Neutrophil (primary cell): ENCODE measurements around the gene TMEM131.

Source experiments
- H3K27ac ChIP-seq: fragments of 200-600 bp; sonication (generic); 2 replicates; pipeline ENCODE4 v1.5.1; 2016; ENCODE audit warnings: mild to moderate bottlenecking, moderate library complexity
- H3K27me3 ChIP-seq: fragments of 200-600 bp; sonication (generic); 2 replicates; pipeline ENCODE4 v1.6.0; 2016; ENCODE audit warnings: mild to moderate bottlenecking
- H3K36me3 ChIP-seq: fragments of 200-600 bp; sonication (generic); 2 replicates; pipeline ENCODE4 v1.5.1; 2017
- H3K4me1 ChIP-seq, 2 experiments: fragments of 200-600 bp in 1 of 2; sonication (generic) in 1 of 2; 1 replicate in 1 of 2; 2 replicates in 1 of 2; pipeline versions ENCODE4 v1.5.1 to v1.6.1; 2013 to 2016; ENCODE audit warnings: low read depth in 1 of 2, low read length in 1 of 2, mild to moderate bottlenecking in 1 of 2, moderate library complexity in 1 of 2; ENCODE audit not compliant: control insufficient read depth in 1 of 2, insufficient read depth in 1 of 2
- H3K4me3 ChIP-seq, 2 experiments: fragments of 200-600 bp in 1 of 2; sonication (generic) in 1 of 2; 1 replicate in 1 of 2; 2 replicates in 1 of 2; pipeline ENCODE4 v1.5.1; 2013 to 2016; ENCODE audit warnings: low read depth in 1 of 2, low read length in 1 of 2, mild to moderate bottlenecking in 1 of 2, moderate library complexity in 1 of 2
- H3K9me3 ChIP-seq: fragments of 200-600 bp; sonication (generic); 2 replicates; pipeline ENCODE4 v1.5.1; 2016
- TF ChIP-seq, protein P1 (sequence below): fragments of 200-600 bp; sonication (generic); IDR thresholded peaks from 2 replicates; pipeline ENCODE4 v1.5.1; 2016; ENCODE audit warnings: antibody characterized with exemption

TMEM131 gene

DNA sequence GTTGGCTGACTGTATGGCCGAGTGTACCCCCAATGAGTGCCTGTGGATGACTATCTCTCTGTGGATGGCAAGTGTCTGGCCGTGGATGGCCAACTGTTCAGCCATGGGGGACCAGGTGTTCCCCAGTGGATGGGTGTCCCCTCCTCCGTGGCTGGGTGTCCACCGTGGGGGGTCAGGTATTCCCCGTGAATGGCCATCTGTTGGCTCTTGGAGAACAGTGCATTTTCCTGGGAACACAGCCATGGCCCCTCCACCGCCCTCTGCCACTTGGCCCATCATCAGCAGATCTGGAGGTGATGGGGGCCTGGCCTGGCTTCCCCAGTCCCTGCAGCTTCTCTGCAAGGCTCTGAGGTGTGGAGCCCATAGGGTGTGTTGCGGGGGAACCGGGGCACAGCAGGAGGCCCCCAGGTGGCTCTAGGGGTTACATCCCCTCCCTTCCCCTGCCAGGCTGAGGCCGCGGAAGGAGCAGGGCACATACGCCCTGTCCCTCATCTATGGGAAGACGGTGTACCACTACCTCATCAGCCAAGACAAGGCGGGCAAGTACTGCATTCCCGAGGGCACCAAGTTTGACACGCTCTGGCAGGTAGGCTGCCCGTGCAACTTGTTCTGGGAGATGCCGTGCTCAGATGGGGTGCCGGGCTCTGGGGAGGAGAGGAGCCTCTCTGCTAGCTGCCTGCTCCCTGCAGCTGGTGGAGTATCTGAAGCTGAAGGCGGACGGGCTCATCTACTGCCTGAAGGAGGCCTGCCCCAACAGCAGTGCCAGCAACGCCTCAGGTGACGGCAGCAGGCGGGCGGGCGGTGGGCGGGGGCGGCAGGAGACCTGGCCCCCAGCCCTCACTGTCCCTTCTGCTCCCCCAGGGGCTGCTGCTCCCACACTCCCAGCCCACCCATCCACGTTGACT, 263.1 kb downstream of the TMEM131 start:
- H3K27ac ChIP-seq, result no peak overlapping the region
- no peaks in the 10 kb centered on the region for H3K4me1 ChIP-seq
- TF ChIP-seq, protein P1, sequence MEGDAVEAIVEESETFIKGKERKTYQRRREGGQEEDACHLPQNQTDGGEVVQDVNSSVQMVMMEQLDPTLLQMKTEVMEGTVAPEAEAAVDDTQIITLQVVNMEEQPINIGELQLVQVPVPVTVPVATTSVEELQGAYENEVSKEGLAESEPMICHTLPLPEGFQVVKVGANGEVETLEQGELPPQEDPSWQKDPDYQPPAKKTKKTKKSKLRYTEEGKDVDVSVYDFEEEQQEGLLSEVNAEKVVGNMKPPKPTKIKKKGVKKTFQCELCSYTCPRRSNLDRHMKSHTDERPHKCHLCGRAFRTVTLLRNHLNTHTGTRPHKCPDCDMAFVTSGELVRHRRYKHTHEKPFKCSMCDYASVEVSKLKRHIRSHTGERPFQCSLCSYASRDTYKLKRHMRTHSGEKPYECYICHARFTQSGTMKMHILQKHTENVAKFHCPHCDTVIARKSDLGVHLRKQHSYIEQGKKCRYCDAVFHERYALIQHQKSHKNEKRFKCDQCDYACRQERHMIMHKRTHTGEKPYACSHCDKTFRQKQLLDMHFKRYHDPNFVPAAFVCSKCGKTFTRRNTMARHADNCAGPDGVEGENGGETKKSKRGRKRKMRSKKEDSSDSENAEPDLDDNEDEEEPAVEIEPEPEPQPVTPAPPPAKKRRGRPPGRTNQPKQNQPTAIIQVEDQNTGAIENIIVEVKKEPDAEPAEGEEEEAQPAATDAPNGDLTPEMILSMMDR, result no peak
- H3K36me3 ChIP-seq, result no peaks in the 10 kb centered on the region
- no peak overlapping the region for H3K4me3 ChIP-seq
- H3K27me3 ChIP-seq, result no peaks in the 10 kb centered on the region
- H3K9me3 ChIP-seq, result no peaks in the 10 kb centered on the region

DNA sequence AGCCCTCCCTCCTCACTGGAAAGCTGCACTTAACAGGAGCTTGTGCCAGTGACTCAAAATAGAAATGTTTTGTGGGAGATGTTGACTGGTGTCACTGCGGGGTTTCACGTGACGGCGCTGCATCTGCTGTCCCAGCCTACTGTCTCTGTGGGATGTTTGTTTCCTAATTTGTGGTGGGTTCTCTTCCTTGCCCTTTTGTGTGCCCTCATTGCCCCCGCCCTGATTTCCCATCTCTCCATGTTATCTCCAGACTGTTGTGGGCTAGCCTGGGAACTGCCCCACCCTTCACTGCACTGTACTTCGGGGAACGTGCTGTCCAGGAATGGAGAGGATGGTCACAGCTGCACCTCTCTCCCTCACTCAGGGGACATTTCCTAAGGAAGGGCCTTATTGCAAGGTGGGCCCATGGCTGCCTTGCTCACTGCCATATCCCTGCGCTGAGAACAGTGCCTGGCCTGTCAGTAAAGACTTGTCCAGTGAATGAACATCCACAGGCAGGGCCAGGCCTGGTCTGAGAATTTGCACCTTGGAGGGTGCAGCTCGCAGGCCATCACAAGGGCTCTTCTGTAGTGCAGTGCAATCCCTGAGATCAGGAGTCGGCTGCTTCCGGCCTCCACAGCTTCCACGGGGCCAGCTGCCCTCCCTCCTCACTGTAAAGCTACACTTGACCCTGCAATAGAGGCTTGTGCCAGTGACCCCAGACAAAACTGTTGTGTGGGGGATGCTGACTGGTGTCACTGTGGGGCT, 264.3 kb downstream of the TMEM131 start:
- TF ChIP-seq, protein P1, result no peak
- Histone ChIP-seq H3K27ac (no peak overlapping the region), H3K4me1 (peaks cover 8% of the 10 kb centered on the region in 2 experiments), H3K4me3 (no peak overlapping the region), H3K9me3 (no peaks in the 10 kb centered on the region), H3K27me3 (no peaks in the 10 kb centered on the region), H3K36me3 (no peaks in the 10 kb centered on the region)

DNA sequence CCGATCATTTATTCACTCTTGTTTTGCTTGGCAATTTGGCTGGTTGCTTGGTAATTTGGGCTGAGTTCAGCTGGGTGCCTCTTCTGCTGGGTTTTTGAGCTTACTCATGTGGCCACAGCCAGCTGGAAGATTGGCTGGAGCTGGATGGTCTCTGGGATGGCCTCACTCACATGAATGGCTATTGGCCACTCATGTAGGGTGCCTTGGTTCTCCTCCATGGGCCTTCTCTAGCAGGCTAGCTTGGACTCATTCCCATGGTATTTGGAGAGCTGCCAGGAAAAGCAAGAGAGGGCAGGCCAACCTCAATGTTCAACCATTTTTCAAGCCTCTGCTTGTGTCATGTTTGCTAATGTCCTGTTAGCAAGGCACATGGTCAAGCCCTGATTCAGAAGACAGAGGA, 265.5 kb downstream of the TMEM131 start:
- TF ChIP-seq, protein P1, result no peak
- H3K27me3 ChIP-seq, result no peaks in the 10 kb centered on the region
- no peaks in the 10 kb centered on the region for H3K9me3 ChIP-seq
- H3K36me3 ChIP-seq, result no peaks in the 10 kb centered on the region
- H3K27ac ChIP-seq, result no peak overlapping the region
- peaks cover 13 to 14% of the 10 kb centered on the region in 2 experiments for H3K4me1 ChIP-seq
- no peak overlapping the region for H3K4me3 ChIP-seq

DNA sequence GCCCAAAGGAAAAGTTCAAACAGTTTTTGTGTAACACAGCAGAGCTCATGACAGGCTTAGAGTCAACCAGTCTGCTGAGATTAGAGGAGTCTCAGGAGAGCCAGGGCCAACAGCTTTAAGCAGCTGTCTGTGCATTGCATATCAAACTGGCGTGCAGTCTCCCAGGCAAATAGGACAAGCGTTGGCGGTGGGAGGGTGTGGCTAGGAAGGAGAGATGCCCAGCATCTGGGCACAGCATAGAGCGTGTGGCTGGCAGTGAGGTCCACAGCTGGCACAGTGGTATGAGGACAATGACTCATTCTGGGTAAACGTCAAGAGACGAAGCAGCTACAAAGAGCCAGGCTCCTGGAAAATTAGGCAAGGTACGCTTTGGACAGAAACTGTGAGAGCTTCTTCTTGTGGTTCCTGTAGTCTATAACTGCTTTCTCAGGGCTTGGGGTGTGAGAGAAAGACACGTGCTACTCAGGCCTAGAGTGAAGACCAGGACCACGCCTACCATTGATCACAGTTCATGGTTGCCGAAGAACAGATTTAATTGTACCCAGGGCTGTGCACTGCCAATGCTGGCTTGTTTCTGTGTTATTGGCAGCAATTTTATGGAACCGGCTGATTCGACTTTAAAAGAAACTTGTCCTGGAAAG, 267.5 kb downstream of the TMEM131 start:
- no peak overlapping the region for H3K4me3 ChIP-seq
- TF ChIP-seq, protein P1, result no peak
- H3K27ac ChIP-seq, result no peak overlapping the region
- H3K36me3 ChIP-seq, result no peaks in the 10 kb centered on the region
- H3K27me3 ChIP-seq, result peaks cover 8% of the 10 kb centered on the region
- peaks cover 13 to 14% of the 10 kb centered on the region in 2 experiments for H3K4me1 ChIP-seq
- no peaks in the 10 kb centered on the region for H3K9me3 ChIP-seq

DNA sequence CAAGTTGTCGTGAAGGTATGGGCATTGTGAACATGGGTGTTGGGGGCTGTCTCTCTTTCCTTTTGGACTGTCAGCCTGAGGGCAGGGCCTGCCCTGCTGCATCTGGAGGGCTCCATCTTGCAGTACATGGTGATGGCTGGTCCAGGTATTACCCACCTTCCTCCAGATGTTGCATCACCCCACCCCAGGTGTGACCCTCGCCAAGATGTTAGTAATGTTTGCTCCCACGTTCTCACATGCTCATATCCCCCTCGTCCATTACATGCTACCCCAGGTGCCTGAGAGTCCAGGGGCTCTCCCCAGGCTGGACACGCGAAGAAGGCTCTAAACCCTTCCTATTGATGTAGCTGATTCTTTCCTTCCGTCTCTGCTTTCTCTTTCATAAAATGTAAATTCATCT, 268.5 kb downstream of the TMEM131 start:
- TF ChIP-seq, protein P1, result no peak
- Histone ChIP-seq H3K9me3 (no peaks in the 10 kb centered on the region), H3K36me3 (no peaks in the 10 kb centered on the region), H3K4me3 (no peak overlapping the region), H3K4me1 (peaks cover 13 to 14% of the 10 kb centered on the region in 2 experiments), H3K27ac (no peak overlapping the region), H3K27me3 (peaks cover 8% of the 10 kb centered on the region)
